WTC11 (cell line): ENCODE results near the gene IL6R. TPM values are rescaled to one million over a fixed set of nuclear protein-coding genes. Genes with fewer than 3 reads are reported as not detected.

Experiments used
- ATAC-seq: fragments of 200-7000 bp; cut with Tn5 transposase; 2 replicates; pipeline ENCODE4 v1.10.0; 2021; ENCODE audit warnings: mild to moderate bottlenecking, moderate library complexity
- CTCF ChIA-PET: fragments of 300-600 bp; sonication (Branson Sonifier 250); formaldehyde crosslinking; loops from one replicate; lab custom pipeline; 2021; ENCODE audit warnings: antibody characterized with exemption; lab: Charles Lee
- POLR2A ChIA-PET: fragments of 350-600 bp; sonication (Branson Sonifier 250); formaldehyde crosslinking; loops from one replicate; lab custom pipeline; 2021; ENCODE audit warnings: antibody characterized with exemption; lab: Charles Lee
- DNase-seq: peaks from one replicate; pipeline ENCODE4 v3.0.0; 2021; ENCODE audit warnings: low spot score
- H3K27ac Mint-ChIP-seq: 2 replicates; pipeline ENCODE4 v1.8.0; 2021; ENCODE audit warnings: mixed read lengths
- H3K27me3 Mint-ChIP-seq: 2 replicates; pipeline ENCODE4 v1.8.0; 2021; ENCODE audit warnings: low read depth, mild to moderate bottlenecking, moderate library complexity, mixed read lengths
- H3K36me3 Mint-ChIP-seq: 2 replicates; pipeline ENCODE4 v1.8.0; 2021; ENCODE audit warnings: mixed read lengths
- H3K4me1 Mint-ChIP-seq: 2 replicates; pipeline ENCODE4 v1.8.0; 2022; ENCODE audit warnings: mixed read lengths
- H3K4me3 Mint-ChIP-seq: 2 replicates; pipeline ENCODE4 v1.8.0; 2021; ENCODE audit warnings: mild to moderate bottlenecking, moderate library complexity, mixed read lengths
- H3K9me3 Mint-ChIP-seq: 2 replicates; pipeline ENCODE4 v1.8.0; 2021; ENCODE audit warnings: mixed read lengths
- ATF3 ChIP-seq: sonication (generic); formaldehyde crosslinking; conservative IDR thresholded peaks from 2 replicates; pipeline ENCODE4 v1.8.1; 2022; ENCODE audit warnings: mild to moderate bottlenecking, missing genetic modification reagents
- CREM ChIP-seq: sonication (generic); formaldehyde crosslinking; IDR thresholded peaks from 2 replicates; pipeline ENCODE4 v1.8.1; 2022; ENCODE audit warnings: mild to moderate bottlenecking, missing genetic modification reagents, moderate library complexity
- GABPB1 ChIP-seq: sonication (generic); formaldehyde crosslinking; IDR thresholded peaks from 2 replicates; pipeline ENCODE4 v1.8.1; 2023; ENCODE audit warnings: mild to moderate bottlenecking, missing genetic modification reagents
- HMGXB4 ChIP-seq: sonication (generic); formaldehyde crosslinking; IDR thresholded peaks from 2 replicates; pipeline ENCODE4 v1.8.1; 2023; ENCODE audit warnings: mild to moderate bottlenecking, moderate library complexity, missing genetic modification reagents
- MYBL2 ChIP-seq: sonication (generic); formaldehyde crosslinking; IDR thresholded peaks from 2 replicates; pipeline ENCODE4 v1.8.1; 2023; ENCODE audit warnings: mild to moderate bottlenecking, moderate library complexity, missing genetic modification reagents
- PRDM15 ChIP-seq: sonication (generic); formaldehyde crosslinking; IDR thresholded peaks from 2 replicates; pipeline ENCODE4 v1.8.0; 2022; ENCODE audit warnings: missing genetic modification reagents
- SOX15 ChIP-seq: fragments of 250-450 bp; sonication (Bioruptor Pico); IDR thresholded peaks from 2 replicates; pipeline ENCODE4 v1.9.0; 2021; ENCODE audit warnings: mild to moderate bottlenecking
- ZBTB21 ChIP-seq: sonication (generic); formaldehyde crosslinking; IDR thresholded peaks from 2 replicates; pipeline ENCODE4 v1.8.1; 2023; ENCODE audit warnings: mild to moderate bottlenecking, missing genetic modification reagents, borderline replicate concordance
- ZNF219 ChIP-seq: sonication (generic); formaldehyde crosslinking; IDR thresholded peaks from 2 replicates; pipeline ENCODE4 v1.8.0; 2023; ENCODE audit warnings: missing genetic modification reagents, mild to moderate bottlenecking, borderline replicate concordance
- ZNF396 ChIP-seq: fragments of 250-450 bp; sonication (Bioruptor Pico); IDR thresholded peaks from 2 replicates; pipeline ENCODE4 v1.8.0; 2021; ENCODE audit warnings: mild to moderate bottlenecking, moderate library complexity, borderline replicate concordance
- total RNA-seq: library from RNA; stranded (reverse); gene quantifications from 3 replicates; pipeline ENCODE4 v1.2.3, GENCODE V29; 2021

IL6R gene
- total RNA-seq, 1 experiment from 2014 or later: 7.0 TPM

GRCh38 chr1:154431586-154432373 lies 26.6 kb downstream of the IL6R start (continued):
- TF ChIP-seq GABPB1 (CRISPR knock-in tag) (no peak), ATF3 (CRISPR knock-in tag) (no peak), ZNF219 (no peak), PRDM15 (CRISPR knock-in tag) (no peak), HMGXB4 (CRISPR knock-in tag) (no peak)

GRCh38 chr1:154433161-154433764 lies 28.1 kb downstream of the IL6R start:
- ChIA-PET CTCF (interaction anchor here (0.7 to 1.9 kb wide), 4 partner anchors 10 to 113 kb away, joined by 3 to 8 read pairs (median 4); no protein-coding TSS in a partner anchor), POLR2A (no interaction called here)
- no peak overlapping the region for H3K27ac Mint-ChIP-seq

GRCh38 chr1:154434346-154435085 lies 29.4 kb downstream of the IL6R start:
- Mint-ChIP-seq H3K4me3 (no peak overlapping the region), H3K27ac (no peak overlapping the region), H3K27me3 (no peaks in the 10 kb centered on the region), H3K9me3 (no peaks in the 10 kb centered on the region), H3K4me1 (peaks cover 37% of the 10 kb centered on the region), H3K36me3 (no peaks in the 10 kb centered on the region)
- CTCF ChIA-PET: interaction anchor here (1.3 kb wide), 1 partner anchor 112 kb away, joined by 3 read pairs; no protein-coding TSS in a partner anchor
- ATAC-seq (no peak), DNase-seq (no peak)
- TF ChIP-seq ZBTB21 (no peak), PRDM15 (CRISPR knock-in tag) (no peak)
- POLR2A ChIA-PET: no interaction called here

More at GRCh38 chr1:154433161-154433764, 28.1 kb downstream of the IL6R start:
- TF ChIP-seq MYBL2 (CRISPR knock-in tag) (no peak), SOX15 (no peak), ZNF396 (CRISPR knock-in tag) (no peak), CREM (no peak)
- Mint-ChIP-seq H3K9me3 (no peaks in the 10 kb centered on the region), H3K36me3 (no peaks in the 10 kb centered on the region), H3K4me3 (no peak overlapping the region), H3K27me3 (no peaks in the 10 kb centered on the region), H3K4me1 (peaks cover 40% of the 10 kb centered on the region)
- no peak for DNase-seq
- no peak for ATAC-seq
